GM19438 (cell line): ENCODE results near the gene CAPZB.

Experiments used
- ATAC-seq: cut with Tn5 transposase; IDR thresholded peaks from one replicate; pipeline ENCODE4 v1.9.1; 2021; ENCODE audit warnings: low read depth; ENCODE audit not compliant: unreplicated experiment

The CAPZB gene

GRCh38 chr1:19433719-19433998 lies 51.7 kb downstream of the CAPZB start:
- no peak for ATAC-seq

GRCh38 chr1:19432943-19433718 lies 52.2 kb downstream of the CAPZB start:
- ATAC-seq: no peak

- no peak for ATAC-seq
Measured at GRCh38 chr1:19430121-19431068, 54.9 kb downstream of the CAPZB start.

GRCh38 chr1:19429611-19430010 lies 55.7 kb downstream of the CAPZB start:
- ATAC-seq: no peak

- no peak for ATAC-seq
Measured at GRCh38 chr1:19427087-19427781, 58.1 kb downstream of the CAPZB start.

GRCh38 chr1:19426294-19427086 lies 58.8 kb downstream of the CAPZB start:
- ATAC-seq: no peak

- no peak for ATAC-seq
Measured at GRCh38 chr1:19425646-19426239, 59.6 kb downstream of the CAPZB start.

- no peak for ATAC-seq
Measured at GRCh38 chr1:19424651-19425570, 60.4 kb downstream of the CAPZB start.

- ATAC-seq: no peak
Measured at GRCh38 chr1:19423130-19423529, 62.2 kb downstream of the CAPZB start.

GRCh38 chr1:19421365-19421764 lies 64.0 kb downstream of the CAPZB start:
- ATAC-seq: no peak

GRCh38 chr1:19420606-19421005 lies 64.7 kb downstream of the CAPZB start:
- ATAC-seq: no peak

GRCh38 chr1:19419691-19420090 lies 65.6 kb downstream of the CAPZB start:
- no peak for ATAC-seq

GRCh38 chr1:19418503-19418971 lies 66.8 kb downstream of the CAPZB start:
- no peak for ATAC-seq

GRCh38 chr1:19416921-19417470 lies 68.3 kb downstream of the CAPZB start:
- ATAC-seq: no peak

GRCh38 chr1:19416145-19416544 lies 69.2 kb downstream of the CAPZB start:
- no peak for ATAC-seq

GRCh38 chr1:19414515-19415121 lies 70.7 kb downstream of the CAPZB start:
- no peak for ATAC-seq

- no peak for ATAC-seq
Measured at GRCh38 chr1:19413999-19414398, 71.3 kb downstream of the CAPZB start.

- no peak for ATAC-seq
Measured at GRCh38 chr1:19412654-19413053, 72.7 kb downstream of the CAPZB start.
